ENCODE measurements around the gene RAB4A.

Gene RAB4A

GRCh38 chr1:229270547-229271447 is at the start of gene RAB4A:
Gene RAB4A, plus strand, starts transcription at chr1:229271111. Its CDS starts 229 bp downstream, at chr1:229271340.
- DNase-seq (ENCODE audit: extremely low read depth in 1 of 2, low read depth in 1 of 2): peak; percentile 57 to 69

DNA sequence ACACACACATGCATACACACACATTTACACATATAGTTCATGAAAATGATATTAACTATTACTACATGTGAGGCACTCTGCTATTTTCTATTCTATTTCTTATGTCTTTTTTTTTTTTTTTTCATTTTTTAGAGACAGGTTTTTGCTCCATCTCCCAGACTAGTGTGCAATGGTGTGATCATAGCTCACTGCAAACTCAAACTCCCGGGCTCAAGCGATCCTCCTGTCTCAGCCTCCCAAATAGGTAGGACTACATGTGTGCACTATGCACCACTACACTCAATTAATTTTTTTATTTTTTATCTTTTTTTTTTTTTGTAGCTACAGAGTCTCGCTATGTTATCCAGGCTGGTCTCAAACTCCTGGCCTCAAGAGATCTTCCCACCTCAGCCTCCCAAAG is 48.8 kb upstream of the RAB4A start:
- DNase-seq (ENCODE audit: extremely low read depth in 1 of 2, low read depth in 1 of 2): no peak

DNA sequence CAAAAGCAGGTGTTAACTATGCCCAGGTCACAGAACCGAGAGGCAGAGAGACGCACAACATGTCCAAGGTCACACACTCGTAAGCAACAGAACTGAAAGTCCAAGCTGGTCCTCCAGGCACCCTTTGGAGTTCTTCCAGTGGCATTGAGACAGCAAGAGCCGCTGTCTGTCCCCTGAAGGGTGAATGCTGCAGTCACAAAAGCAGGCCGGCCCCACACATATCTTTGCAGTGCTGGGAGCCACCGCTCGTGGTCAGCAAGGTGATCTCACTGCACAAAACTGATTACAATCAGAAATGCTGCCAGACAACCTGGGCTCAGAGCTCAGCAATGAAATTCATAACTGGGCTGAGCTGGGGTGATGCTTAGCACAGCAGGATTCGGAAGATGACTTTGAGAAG is 47.4 kb upstream of the RAB4A start:
- no peak for DNase-seq (ENCODE audit: extremely low read depth in 1 of 2, low read depth in 1 of 2)

DNA sequence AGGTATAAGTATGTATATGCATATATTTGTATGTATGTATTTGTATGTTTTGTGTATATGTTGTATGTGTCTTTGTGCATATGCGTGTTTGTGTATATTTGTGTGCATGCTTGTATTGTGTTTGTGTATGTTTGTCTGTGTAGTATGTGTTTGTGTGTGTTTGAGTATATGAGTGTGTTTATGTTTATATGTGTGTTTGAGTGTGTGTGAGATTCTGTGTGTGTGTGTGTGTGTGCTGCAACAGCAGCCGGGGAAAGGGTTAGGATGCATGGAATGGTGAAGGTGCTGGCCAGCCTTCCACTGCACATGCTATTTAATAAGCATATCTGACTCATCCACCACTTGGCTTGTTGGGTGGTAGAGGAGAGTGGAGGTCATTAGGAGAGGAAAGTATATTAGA is 46.6 kb upstream of the RAB4A start:
- no peak for DNase-seq (ENCODE audit: extremely low read depth in 1 of 2, low read depth in 1 of 2)

DNA sequence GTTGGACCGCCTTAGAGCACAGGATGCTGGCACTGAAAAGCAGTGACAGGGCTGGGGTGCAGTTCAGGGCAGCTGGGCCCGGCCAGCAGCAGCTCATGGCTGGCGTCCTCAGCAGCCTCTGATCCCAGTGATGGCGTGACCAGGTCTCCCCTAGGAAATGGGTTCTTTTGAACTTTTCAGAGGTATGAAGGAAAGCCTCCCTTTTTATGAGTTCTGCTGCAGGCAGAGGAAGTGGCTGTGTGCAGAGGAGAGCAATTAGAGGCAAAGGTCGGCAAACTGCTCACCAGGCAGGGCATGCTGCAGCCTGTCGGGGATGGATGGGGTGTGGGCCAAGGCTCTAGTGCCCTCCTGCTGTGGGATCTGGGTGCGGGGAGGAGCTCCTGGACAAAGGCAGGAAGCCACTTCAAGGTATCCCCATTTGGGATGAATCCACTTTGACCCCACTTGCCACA is 45.6 kb upstream of the RAB4A start:
- no peak for DNase-seq (ENCODE audit: extremely low read depth in 1 of 2, low read depth in 1 of 2)

GRCh38 chr1:229226796-229227195 is 44.1 kb upstream of the RAB4A start:
- no peak for DNase-seq (ENCODE audit: extremely low read depth in 1 of 2, low read depth in 1 of 2)

GRCh38 chr1:229227298-229227919 is 43.5 kb upstream of the RAB4A start:
- peak; percentile 41 to 58 for DNase-seq (ENCODE audit: extremely low read depth in 1 of 2, low read depth in 1 of 2)

DNA sequence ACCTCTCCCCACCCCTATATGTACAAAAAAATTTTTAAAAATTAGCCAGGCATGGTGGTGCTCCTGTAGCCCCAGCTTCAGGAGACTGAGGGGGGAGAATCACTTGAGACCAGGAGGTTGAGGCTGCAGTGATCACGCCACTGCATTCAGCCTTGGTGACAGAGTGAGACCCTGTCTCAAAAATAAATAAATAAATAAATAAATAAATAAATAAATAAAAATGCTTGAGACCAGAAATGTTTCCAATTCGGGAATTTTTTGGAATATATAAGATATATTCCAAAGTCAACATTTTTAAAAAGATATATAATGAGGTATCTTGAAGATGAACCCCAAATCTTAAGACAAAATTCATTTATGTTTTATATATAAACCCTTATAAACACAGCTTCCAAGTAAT is 42.4 kb upstream of the RAB4A start:
- no peak for DNase-seq (ENCODE audit: extremely low read depth in 1 of 2, low read depth in 1 of 2)

- no peak for DNase-seq (ENCODE audit: extremely low read depth in 1 of 2, low read depth in 1 of 2)
Measured at GRCh38 chr1:229229137-229229720, 41.7 kb upstream of the RAB4A start.

- no peak for DNase-seq (ENCODE audit: extremely low read depth in 1 of 2, low read depth in 1 of 2)
Measured at GRCh38 chr1:229229721-229230139, 41.2 kb upstream of the RAB4A start.

- DNase-seq (ENCODE audit: extremely low read depth in 1 of 2, low read depth in 1 of 2): no peak
Measured at GRCh38 chr1:229230140-229230892, 40.6 kb upstream of the RAB4A start.

GRCh38 chr1:229230893-229231753 is 39.8 kb upstream of the RAB4A start:
- DNase-seq (ENCODE audit: extremely low read depth in 1 of 2, low read depth in 1 of 2): no peak

DNA sequence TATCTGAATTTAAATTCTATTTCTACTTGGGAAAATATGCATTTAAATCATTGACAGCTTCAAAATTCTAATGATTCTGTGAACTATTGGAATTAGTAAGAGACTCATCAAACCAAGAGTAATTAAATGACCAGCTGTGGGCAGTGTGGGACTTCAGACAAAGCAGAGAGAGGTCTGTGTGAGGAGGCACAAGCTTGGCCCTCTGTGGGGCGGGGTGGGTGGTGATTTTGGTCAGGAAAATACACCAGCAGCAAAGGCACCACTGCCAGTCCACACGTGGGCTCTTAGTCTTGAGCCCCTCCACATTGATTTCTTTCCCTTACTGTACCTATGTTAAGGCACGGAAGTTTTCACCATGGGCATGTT is 39.2 kb upstream of the RAB4A start:
- DNase-seq (ENCODE audit: extremely low read depth in 1 of 2, low read depth in 1 of 2): no peak

- no peak for DNase-seq (ENCODE audit: extremely low read depth in 1 of 2, low read depth in 1 of 2)
Measured at GRCh38 chr1:229234870-229235472, 35.9 kb upstream of the RAB4A start.

- no peak for DNase-seq (ENCODE audit: extremely low read depth in 1 of 2, low read depth in 1 of 2)
Measured at GRCh38 chr1:229237320-229237719, 33.6 kb upstream of the RAB4A start.

GRCh38 chr1:229238231-229238630 is 32.7 kb upstream of the RAB4A start:
- DNase-seq (ENCODE audit: extremely low read depth in 1 of 2, low read depth in 1 of 2): no peak

DNA sequence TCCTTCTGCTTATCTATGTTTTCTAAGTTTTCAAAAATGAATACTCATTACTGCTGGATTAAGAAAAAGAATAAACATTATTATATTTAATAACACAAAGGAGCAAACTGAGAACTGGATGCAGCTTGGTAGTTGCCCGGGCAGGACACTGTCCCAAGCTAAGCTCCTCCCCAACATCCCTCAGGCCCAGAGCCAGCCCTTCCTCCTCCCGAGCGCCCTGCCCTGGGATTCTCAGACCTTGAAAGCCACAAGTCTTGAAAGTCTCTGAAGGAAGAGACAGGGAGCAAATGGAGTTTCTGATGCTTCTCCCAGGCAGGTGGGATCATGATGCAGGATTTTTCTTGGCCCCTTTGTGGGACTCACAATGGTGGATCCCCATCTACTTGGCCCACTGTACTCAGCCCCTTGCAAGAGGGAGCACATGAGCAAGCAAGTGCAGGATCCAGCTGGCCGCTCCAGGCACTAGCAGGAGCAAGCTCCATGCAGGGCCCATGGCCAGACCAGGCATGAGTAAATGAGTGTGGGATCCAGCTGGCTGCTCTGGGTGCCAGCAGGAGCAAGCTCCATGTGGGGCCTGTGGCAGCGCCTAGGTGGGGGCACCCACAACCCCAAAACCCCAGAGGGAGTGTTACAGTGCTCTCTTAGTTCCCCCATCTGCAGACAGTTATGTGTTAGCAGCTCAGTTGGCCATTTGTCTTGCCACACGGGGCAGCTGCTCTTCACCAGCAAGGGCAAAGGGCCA is 32.1 kb upstream of the RAB4A start:
- no peak for DNase-seq (ENCODE audit: extremely low read depth in 1 of 2, low read depth in 1 of 2)

DNA sequence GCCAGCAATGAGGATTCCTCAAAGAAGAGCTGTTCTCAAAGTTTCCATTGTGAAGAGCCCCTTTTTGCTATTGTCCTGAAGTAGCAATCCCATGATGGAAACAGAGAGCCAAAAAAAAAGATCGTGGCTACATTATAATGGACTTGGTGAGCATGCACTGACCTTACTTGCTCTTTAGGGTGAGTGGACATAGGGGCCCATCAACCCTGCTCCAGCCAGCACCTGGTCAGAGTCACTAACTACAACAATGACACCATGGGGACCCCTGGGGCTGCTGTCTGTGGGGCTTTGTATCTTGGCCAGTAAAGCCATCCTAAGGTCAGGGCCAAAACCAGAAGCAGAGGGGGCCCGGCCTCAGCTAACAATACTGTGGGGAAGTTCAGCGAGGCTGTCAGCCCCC is 30.4 kb upstream of the RAB4A start:
- DNase-seq (ENCODE audit: extremely low read depth in 1 of 2, low read depth in 1 of 2): no peak

- no peak for DNase-seq (ENCODE audit: extremely low read depth in 1 of 2, low read depth in 1 of 2)
Measured at GRCh38 chr1:229241390-229241789, 29.5 kb upstream of the RAB4A start.
